GM18520 (cell line): Measurements from ENCODE around the gene HINT1.

Source experiments
- ATAC-seq: cut with Tn5 transposase; IDR thresholded peaks from one replicate; pipeline ENCODE4 v1.9.1; 2021; ENCODE audit not compliant: unreplicated experiment

HINT1 gene

DNA sequence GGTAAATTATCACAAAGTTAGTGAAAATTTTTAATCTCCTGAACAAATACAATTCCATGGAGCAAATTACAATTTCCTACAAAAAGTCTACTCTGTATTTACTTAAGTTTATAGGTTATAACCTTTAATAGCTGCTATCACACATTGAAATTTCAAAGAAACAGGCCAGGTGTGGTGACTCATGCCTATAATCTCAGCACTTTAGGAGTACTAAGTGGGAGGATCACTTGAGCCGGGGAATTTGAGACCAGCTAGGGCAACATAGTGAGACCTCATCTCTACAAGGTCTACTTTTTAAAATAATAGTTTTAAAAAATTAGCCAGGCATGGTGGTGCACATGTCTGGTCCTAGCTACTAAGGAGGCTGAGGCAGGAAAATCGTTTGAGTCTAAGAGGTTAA lies 50.3 kb downstream of the HINT1 start:
- ATAC-seq = no peak

DNA sequence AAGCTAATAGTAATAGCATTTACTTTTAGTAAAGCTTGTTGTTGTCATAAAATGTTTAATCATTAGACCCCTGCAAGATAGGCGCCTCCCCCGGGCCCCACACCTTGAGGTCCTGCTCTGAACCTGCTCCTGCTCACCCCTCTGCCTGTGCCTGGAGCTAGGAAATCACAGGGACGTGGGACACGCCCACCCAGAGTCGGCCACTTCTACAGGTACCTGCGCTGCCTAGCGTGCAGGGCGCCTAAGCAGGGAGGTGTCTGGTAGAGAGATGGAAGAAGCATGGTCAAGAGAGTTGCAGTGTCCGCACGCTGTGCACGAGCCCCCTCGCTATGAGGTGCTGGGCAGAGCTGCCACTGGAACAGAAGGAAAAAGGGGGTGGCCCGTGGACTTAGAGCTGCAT lies 52.6 kb downstream of the HINT1 start:
- ATAC-seq = no peak

DNA sequence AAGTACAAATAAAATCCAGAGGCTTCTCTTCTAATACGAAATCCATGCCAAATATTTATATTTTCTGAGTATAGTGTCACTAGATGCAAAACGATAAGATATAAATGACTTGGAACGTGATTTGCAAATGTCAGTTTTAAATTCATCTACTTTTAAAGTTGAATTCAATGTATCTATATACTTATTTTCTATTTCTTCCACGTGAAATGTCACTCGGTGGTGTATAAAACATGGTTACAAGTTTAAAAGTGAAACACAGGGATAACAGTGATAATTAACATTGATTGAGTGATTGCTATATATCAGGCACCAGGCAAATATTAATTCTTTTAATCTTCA lies 54.8 kb downstream of the HINT1 start:
- no peak for ATAC-seq

DNA sequence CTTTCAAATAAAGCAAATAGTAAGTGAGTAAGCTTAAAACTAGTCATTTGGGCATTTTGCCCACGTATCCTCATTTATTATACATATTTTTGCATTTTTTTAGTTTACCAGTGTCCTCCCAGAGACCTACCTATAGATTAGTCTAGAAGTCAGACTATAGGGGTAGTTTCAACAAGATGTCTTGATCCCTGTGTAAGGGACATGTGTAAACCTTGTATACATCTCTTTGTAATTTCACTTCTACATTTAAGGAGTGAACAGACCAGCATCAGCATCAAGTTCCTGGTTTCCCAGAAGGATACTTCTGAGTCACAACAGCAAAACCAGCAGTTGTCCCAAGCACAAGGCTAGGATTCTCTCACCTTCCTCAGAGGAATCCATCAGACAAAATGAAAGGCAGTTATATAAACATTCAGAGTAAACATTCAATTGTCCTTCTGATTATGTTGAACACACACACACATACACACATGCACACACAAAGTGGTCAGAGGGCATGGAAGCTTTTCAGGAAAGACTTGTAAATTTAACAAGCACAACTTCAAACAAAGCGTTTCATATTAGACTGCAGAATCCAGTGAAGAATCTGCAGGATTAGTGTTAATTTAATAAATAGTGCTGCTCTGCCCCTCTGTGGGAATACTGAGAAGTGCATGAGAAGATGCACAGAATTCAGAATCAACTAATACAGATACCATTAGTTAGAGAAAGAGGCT lies 55.4 kb downstream of the HINT1 start:
- peak; percentile 79 for ATAC-seq
